Mucosa of stomach (tissue), 1 donor: ENCODE results near the gene SPDYE18.
"Not testable (repeated sequence)": the region's sequence is repeated elsewhere in the genome, so short reads cannot be mapped to it uniquely, and the experiment has no call there.

Source experiments
- H3K27me3 ChIP-seq: one replicate; pipeline ENCODE4 v1.7.0; 2013; ENCODE audit warnings: mild to moderate bottlenecking, low read length; ENCODE audit not compliant: control insufficient read depth, insufficient read depth
- H3K36me3 ChIP-seq: one replicate; pipeline ENCODE4 v1.7.0; 2013; ENCODE audit warnings: low read length; ENCODE audit not compliant: control insufficient read depth, insufficient read depth
- H3K4me1 ChIP-seq: one replicate; pipeline ENCODE4 v1.7.0; 2013; ENCODE audit warnings: mild to moderate bottlenecking, low read length; ENCODE audit not compliant: control insufficient read depth, insufficient read depth
- H3K4me3 ChIP-seq: one replicate; pipeline ENCODE4 v1.7.0; 2013; ENCODE audit warnings: low read length
- H3K9ac ChIP-seq: one replicate; pipeline ENCODE4 v1.7.0; 2013; ENCODE audit warnings: mild to moderate bottlenecking, low read length, moderate library complexity
- H3K9me3 ChIP-seq: one replicate; pipeline ENCODE4 v1.7.0; 2013; ENCODE audit warnings: mild to moderate bottlenecking, low read length, moderate library complexity; ENCODE audit not compliant: control insufficient read depth
- donor health status: Pancreatic carcinoma.

SPDYE18 gene, protein sequence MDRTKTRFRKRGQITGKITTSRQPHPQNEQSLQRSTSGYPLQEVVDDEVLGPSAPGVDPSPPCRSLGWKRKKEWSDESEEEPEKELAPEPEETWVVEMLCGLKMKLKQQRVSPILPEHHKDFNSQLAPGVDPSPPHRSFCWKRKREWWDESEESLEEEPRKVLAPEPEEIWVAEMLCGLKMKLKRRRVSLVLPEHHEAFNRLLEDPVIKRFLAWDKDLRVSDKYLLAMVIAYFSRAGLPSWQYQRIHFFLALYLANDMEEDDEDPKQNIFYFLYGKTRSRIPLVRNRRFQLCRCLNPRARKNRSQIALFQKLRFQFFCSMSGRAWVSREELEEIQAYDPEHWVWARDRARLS

DNA sequence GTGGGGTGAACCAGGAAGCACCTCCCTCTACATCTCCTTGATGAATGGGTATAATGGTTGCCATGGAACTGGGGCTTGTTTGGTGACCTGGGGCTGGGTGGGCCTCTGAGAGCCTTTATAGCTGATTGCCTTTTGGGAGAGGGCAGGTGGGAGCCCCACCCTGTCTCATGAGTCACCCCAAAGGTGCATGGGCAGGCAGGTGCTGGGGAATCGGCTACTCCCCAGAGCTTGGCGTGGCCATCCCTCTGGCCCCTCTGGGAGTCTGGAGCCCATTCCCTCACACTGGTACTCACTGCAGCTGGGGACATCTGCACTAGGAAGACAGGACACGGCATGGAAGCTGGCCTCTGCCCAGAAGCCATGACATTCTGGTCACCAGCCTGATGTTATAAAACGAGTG, at the start of gene SPDYE18:
SPDYE18 (minus strand) TSS at position 2 of the 400 bp plus-strand sequence. CDS start 2,046 bp downstream, outside the sequence.
- not testable (repeated sequence) for H3K4me3 ChIP-seq, H3K9me3 ChIP-seq, H3K36me3 ChIP-seq, H3K4me1 ChIP-seq, H3K27me3 ChIP-seq, H3K9ac ChIP-seq

DNA sequence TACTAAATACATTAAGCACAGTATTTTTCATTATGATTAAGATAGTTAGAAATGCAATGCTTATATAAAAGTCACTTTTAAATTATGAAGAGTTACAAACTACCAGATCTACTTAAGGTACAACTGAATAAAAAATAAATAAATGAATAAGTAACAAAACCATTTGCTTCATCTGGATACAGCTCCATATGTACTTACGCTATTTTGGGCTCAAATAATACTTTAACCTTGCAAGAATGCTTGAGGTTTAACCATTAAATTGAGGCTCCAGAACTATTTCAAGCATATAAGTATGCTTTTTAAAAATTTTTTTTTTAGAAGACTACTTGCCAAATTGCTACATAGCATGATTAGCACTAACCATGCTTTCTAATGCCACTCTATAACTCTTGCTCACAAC, 46.0 kb upstream of the SPDYE18 start:
- H3K36me3 ChIP-seq, H3K9me3 ChIP-seq, H3K4me1 ChIP-seq, H3K9ac ChIP-seq, H3K27me3 ChIP-seq, H3K4me3 ChIP-seq: not testable (repeated sequence)

DNA sequence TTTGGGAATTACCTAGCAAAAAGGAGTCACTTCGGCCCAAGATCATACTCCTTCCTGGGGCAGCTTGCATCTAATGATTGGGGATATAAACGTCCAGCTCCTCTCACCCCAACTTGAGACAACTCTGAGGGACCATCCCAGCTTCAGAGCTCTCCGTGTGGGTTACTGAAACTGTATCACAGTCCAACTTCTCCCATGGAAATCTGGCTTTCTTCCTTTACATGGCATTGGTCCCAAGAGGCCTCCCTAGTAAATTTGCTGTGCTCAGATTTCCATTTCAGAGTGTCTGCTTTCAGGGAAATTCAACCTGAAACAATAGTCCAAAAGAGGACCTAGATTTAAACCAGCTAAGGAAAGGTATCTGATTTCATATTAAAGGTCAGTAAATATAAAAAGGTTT, 45.3 kb upstream of the SPDYE18 start:
- H3K9ac ChIP-seq, H3K36me3 ChIP-seq, H3K4me3 ChIP-seq, H3K4me1 ChIP-seq, H3K27me3 ChIP-seq, H3K9me3 ChIP-seq: not testable (repeated sequence)

DNA sequence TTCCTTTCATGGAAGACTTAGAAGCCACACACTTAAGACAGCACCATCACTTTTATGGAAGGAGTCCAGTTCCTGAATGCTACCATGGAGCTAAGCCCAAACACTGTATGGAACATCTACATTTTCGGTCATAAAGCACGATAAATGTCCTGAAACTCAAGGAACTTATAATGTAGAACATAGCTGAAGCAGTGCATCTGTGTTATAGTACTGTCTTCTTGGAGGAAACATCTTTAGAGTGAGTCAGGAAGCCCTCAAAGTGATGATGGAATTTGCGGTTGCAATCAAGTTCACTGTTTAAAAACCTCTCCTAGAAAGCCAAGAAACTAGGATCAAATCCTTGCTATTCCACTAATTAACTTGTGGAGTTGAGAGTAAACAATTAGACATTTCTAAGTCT, 43.5 kb upstream of the SPDYE18 start:
- H3K9me3 ChIP-seq, H3K36me3 ChIP-seq, H3K4me3 ChIP-seq, H3K4me1 ChIP-seq, H3K27me3 ChIP-seq, H3K9ac ChIP-seq: not testable (repeated sequence)

DNA sequence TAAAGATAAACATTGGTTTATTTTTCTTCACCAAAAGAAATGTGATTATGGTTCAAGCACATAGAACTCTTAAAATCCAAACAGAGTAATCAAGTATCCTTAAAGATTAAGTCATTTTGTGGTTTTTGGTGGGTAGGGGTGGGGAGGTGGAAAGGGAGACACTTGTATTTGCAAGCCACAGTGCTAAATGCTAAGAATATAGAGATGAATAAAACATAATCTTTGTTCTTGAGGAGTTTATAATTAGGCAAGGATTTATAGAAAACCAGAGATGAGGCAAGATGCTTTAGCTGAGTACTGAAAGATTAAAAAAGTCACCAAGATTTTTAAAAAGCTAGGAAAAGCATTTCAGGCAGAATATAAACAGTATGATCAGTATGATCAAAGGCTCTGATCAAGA, 40.3 kb upstream of the SPDYE18 start:
- not testable (repeated sequence) for H3K9me3 ChIP-seq, H3K36me3 ChIP-seq, H3K27me3 ChIP-seq, H3K9ac ChIP-seq, H3K4me3 ChIP-seq, H3K4me1 ChIP-seq

DNA sequence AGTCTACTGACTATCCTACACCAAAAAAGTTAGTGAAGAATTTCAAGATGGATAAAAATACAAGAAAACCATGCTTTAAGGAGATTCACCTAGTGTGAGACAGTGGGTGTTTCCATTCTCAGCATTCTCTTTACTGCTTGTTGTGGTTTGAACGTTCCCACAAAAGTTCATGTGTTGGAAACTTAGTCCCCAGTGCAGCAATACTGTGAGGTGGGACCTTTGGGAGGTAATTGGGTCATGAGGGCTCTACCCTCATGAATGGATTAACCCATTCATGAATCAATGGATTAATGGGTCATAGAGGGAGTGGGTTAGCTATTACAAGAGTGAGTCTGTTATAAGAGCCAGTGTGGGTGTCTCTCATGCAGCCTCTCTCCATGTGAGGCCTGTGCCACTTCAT, 38.8 kb upstream of the SPDYE18 start:
- H3K27me3 ChIP-seq, H3K9me3 ChIP-seq, H3K4me1 ChIP-seq, H3K36me3 ChIP-seq, H3K4me3 ChIP-seq, H3K9ac ChIP-seq: not testable (repeated sequence)

DNA sequence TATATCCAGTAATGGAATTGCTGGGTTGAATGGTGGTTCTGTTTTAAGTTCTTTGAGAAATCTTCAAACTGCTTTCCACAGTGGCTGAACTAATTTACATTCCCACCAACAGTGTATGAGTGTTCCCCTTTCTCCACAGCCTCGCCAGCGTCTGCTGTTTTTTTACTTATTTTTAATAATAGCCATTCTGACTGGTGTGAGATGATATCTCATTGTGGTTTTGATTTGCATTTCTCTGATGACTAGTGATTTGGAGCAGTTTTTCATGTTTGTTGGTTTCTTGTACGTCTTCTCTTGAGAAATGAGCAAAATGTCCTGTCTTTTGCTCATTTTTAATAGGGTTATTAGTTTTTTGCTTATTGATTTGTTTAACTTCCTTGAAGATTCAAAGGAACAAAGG, 38.1 kb upstream of the SPDYE18 start:
- not testable (repeated sequence) for H3K27me3 ChIP-seq, H3K4me1 ChIP-seq, H3K36me3 ChIP-seq, H3K4me3 ChIP-seq, H3K9ac ChIP-seq, H3K9me3 ChIP-seq

DNA sequence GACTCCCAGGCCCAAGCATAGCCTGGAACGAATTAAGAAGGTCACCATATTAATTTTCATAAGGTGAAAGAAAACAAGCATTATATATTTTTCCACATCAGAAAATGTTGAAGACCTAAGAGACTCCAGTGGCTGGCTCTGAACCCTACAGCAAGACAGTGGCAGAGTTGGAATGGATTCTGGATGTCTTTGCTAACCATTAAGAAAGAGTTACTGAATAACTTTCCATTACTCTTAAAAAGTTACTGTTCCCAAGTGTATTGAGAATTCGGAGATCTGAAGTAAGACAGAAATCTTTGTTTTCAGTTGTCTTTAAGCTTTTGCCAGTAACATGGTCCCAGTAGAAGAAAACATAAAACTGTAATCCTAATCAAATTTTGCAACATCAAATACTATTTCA, 29.9 kb upstream of the SPDYE18 start:
- not testable (repeated sequence) for H3K36me3 ChIP-seq

DNA sequence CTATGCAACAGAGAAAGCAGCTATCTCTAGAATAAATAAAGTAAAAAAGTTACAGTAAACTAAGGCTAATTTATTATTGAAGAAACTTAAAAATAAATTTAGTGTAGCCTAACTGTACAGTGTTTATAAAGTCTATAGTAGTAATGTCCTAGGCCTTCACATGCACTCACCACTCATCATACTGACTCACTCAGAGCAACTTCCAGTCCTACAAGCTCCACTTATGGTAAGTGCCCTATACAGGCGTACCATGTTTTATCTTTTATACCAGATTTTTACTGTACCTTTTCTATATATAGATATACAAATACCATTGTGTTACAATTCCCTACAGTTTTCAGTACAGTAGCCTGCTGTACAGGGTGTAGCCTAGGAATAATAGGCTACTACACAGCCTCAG, 19.8 kb upstream of the SPDYE18 start:
- not testable (repeated sequence) for H3K9me3 ChIP-seq, H3K27me3 ChIP-seq, H3K4me1 ChIP-seq, H3K9ac ChIP-seq, H3K36me3 ChIP-seq, H3K4me3 ChIP-seq

More for the DNA sequence above, 29.9 kb upstream of the SPDYE18 start:
- H3K9ac ChIP-seq, H3K9me3 ChIP-seq, H3K27me3 ChIP-seq, H3K4me3 ChIP-seq, H3K4me1 ChIP-seq: not testable (repeated sequence)

DNA sequence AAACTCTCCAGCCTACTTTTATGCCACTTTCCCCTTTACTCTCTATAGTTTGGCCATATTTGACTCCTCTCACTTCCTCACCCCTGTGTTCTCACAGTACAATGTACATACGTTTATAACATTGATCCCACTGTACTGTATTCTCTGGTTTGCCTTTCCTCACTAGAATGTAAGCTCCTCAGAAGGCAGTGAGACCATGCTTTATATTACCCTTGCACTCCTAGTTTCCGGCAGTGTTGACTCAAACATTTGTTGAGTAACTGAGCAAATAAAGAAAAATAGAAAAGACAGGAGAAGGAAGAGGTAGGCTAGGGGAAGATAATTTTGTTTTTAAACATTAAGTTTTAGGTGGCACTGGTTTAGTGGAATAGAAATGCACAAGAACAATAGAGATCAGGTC, 17.9 kb upstream of the SPDYE18 start:
- H3K4me3 ChIP-seq, H3K4me1 ChIP-seq, H3K27me3 ChIP-seq, H3K9me3 ChIP-seq, H3K9ac ChIP-seq, H3K36me3 ChIP-seq: not testable (repeated sequence)

DNA sequence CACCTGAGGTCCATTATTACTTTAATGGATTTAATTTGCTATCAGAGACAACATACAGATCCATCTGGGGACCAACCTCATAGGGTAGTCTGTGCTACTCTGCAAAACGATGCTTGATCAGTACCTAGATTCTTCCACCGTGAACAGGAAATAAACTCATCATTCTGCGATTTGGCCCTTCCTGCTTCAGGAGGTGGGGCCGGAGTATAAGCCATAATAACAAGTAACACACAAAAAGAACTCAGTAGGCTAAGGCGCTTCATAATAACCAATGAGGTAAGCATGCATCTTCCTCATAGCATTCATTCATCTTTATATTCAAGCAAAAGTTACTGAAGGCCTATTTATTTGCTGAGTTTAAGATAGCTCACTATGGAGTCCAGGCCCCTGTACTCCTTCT, 17.3 kb upstream of the SPDYE18 start:
- H3K4me1 ChIP-seq, H3K36me3 ChIP-seq, H3K4me3 ChIP-seq, H3K9me3 ChIP-seq, H3K9ac ChIP-seq, H3K27me3 ChIP-seq: not testable (repeated sequence)

DNA sequence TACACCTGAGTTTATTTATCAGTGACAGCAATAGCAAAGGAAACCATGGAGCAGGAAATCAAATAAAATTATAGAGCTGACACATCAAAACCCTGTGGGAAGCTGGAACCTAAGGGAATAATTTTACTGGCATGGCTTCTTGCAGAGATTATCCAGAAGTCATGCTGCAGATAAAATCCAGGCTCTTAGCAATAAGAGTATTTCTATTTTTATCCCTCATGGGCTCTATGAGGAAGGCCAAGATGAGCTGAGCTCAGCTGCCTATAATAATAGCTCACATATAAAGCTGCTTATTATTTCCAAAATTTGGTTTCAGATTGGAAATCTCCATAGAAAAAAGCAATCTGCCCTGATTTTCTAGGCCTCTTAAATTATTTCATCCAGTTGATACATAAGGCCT, 16.8 kb upstream of the SPDYE18 start:
- not testable (repeated sequence) for H3K4me3 ChIP-seq, H3K36me3 ChIP-seq, H3K4me1 ChIP-seq, H3K27me3 ChIP-seq, H3K9ac ChIP-seq, H3K9me3 ChIP-seq

DNA sequence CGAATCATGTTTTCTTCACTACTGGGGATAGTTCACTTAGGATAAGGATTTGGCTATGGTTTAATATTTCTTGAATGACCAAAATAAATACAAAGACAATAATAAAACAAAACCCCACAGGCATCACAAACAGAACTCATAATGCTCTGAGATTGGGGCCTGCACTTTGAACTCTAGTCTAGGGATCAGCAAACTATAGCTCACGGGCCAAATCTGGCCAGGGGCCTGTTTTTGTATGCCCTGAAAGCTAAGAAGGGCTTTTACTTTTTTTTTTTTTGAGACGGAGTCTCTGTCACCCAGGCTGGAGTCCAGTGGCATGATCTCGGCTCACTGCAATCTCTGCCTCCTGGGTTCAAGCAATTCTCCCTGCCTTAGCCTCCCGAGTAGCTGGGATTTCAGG, 14.7 kb upstream of the SPDYE18 start:
- not testable (repeated sequence) for H3K4me3 ChIP-seq, H3K4me1 ChIP-seq, H3K9ac ChIP-seq, H3K27me3 ChIP-seq, H3K9me3 ChIP-seq, H3K36me3 ChIP-seq
